HepG2 (cell line): ENCODE data around the gene OR52W1. TPM values are rescaled to one million over a fixed set of nuclear protein-coding genes. Genes with fewer than 3 reads are reported as not detected.

Source experiments
- MIER2 ChIP-seq: IDR thresholded peaks from 2 replicates; pipeline ENCODE4 v1.6.1; 2016; ENCODE audit warnings: missing biosample characterization, missing genetic modification reagents
- MIXL1 ChIP-seq: IDR thresholded peaks from 2 replicates; pipeline ENCODE4 v1.6.1; 2016
- PPARG ChIP-seq: conservative IDR thresholded peaks from 2 replicates; pipeline ENCODE4 v1.6.1; 2016; ENCODE audit warnings: missing biosample characterization, missing genetic modification reagents
- TCF7 ChIP-seq: sonication (generic); IDR thresholded peaks from 2 replicates; pipeline ENCODE4 v1.6.1; 2016; ENCODE audit warnings: antibody characterized with exemption, low read depth
- ZC3H13 ChIP-seq: sonication (generic); formaldehyde crosslinking; IDR thresholded peaks from 2 replicates; pipeline ENCODE4 v1.8.1; 2023; ENCODE audit warnings: mild to moderate bottlenecking, missing genetic modification reagents, moderate library complexity
- ZFP41 ChIP-seq: sonication (generic); formaldehyde crosslinking; IDR thresholded peaks from 2 replicates; pipeline ENCODE4 v1.4.0; 2020; ENCODE audit warnings: mild to moderate bottlenecking, missing genetic modification reagents, borderline replicate concordance
- ZNF816 ChIP-seq: sonication (generic); formaldehyde crosslinking; IDR thresholded peaks from 2 replicates; pipeline ENCODE4 v1.8.0; 2022; ENCODE audit warnings: missing genetic modification reagents, mild to moderate bottlenecking, borderline replicate concordance
- ZNF883 ChIP-seq: sonication (generic); formaldehyde crosslinking; IDR thresholded peaks from 2 replicates; pipeline ENCODE4 v1.5.1; 2020; ENCODE audit warnings: mild to moderate bottlenecking, missing genetic modification reagents; ENCODE audit errors: not compliant biosample characterization
- polyA plus RNA-seq, 8 experiments: library from polyadenylated mRNA; depleted of rRNA in 3 of 8; stranded (reverse) in 7 of 8; unstranded in 1 of 8; fragments of >200 nt; fragmentation: Illumina TruSeq in 4 of 8; extraction: Trizol in 4 of 8; gene quantifications; 2 replicates each; pipeline versions ENCODE4 v1.2.1 to v1.2.3, GENCODE V29; 2011 to 2016; ENCODE audit warnings: low read depth in 4 of 8, missing spikeins in 1 of 8, mixed read lengths in 1 of 8; ENCODE audit not compliant: insufficient read depth in 1 of 8
- total RNA-seq, 5 experiments: library from RNA; depleted of rRNA; stranded (reverse); fragments of >200 nt; fragmentation: Illumina TruSeq; extraction: Trizol; gene quantifications; 2 replicates each; pipeline ENCODE4 v1.2.3, GENCODE V29; 2016; ENCODE audit warnings: low read depth in 1 of 5
- TF ChIP-seq, protein P1 (sequence below): IDR thresholded peaks from 2 replicates; pipeline ENCODE4 v1.6.1; 2016; ENCODE audit warnings: low read depth, missing genetic modification reagents, missing compliant biosample characterization
- TF ChIP-seq, protein P2 (sequence below): sonication (generic); formaldehyde crosslinking; conservative IDR thresholded peaks from 2 replicates; pipeline ENCODE4 v1.4.0; 2020; ENCODE audit warnings: missing genetic modification reagents
- TF ChIP-seq, protein P3 (sequence below): sonication (generic); formaldehyde crosslinking; IDR thresholded peaks from 2 replicates; pipeline ENCODE4 v1.4.0; 2020; ENCODE audit warnings: missing genetic modification reagents
- TF ChIP-seq, protein P4 (sequence below): IDR thresholded peaks from 2 replicates; pipeline ENCODE4 v1.6.1; 2016; ENCODE audit warnings: missing biosample characterization, missing genetic modification reagents, low read depth
- TF ChIP-seq, protein P5 (sequence below): sonication (generic); formaldehyde crosslinking; IDR thresholded peaks from 2 replicates; pipeline ENCODE4 v1.4.0; 2020; ENCODE audit warnings: low read depth, missing genetic modification reagents

Gene OR52W1
- total and polyA plus RNA-seq, 2 of the 13 experiments (the other 11 are each of a cell fraction or from before 2014, with no cell fraction given) = not detected

DNA sequence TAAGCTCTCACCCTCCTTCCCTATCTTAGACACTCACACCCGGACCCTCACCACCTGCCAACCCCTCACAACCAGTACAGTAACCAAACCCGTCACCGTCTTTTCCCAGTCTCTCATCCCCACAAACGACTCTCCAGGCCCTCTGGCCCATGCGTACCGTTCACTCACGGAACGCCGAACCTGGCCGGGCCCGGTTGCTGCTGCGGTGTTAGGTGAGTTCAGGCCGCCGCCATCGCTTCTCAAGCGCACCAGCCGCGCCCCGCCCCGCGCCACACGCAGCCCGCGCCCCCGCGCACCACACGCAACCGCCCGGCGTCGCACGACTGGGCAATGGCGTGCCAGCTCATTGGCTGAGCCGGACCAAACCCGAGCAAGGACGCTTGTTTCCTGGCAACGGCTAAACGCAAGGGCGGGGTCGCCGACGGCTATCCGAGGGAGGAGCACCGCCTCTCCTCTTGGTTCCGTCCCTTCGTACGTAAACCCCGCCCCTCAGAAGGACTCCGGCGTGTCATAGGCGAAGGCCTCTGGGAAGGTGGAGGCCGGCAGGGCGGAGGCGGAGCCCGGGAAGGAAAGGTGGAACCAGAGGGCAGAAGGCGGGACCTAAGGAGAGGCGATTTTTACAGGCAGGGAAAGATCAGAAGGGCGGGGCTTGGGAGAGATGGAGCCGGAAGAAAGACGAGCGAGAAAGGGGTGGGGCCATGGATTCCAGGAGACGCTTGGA lies 35.5 kb downstream of the OR52W1 start, which contains the start of gene FHIP1B (continued):
- TF ChIP-seq, protein P1, sequence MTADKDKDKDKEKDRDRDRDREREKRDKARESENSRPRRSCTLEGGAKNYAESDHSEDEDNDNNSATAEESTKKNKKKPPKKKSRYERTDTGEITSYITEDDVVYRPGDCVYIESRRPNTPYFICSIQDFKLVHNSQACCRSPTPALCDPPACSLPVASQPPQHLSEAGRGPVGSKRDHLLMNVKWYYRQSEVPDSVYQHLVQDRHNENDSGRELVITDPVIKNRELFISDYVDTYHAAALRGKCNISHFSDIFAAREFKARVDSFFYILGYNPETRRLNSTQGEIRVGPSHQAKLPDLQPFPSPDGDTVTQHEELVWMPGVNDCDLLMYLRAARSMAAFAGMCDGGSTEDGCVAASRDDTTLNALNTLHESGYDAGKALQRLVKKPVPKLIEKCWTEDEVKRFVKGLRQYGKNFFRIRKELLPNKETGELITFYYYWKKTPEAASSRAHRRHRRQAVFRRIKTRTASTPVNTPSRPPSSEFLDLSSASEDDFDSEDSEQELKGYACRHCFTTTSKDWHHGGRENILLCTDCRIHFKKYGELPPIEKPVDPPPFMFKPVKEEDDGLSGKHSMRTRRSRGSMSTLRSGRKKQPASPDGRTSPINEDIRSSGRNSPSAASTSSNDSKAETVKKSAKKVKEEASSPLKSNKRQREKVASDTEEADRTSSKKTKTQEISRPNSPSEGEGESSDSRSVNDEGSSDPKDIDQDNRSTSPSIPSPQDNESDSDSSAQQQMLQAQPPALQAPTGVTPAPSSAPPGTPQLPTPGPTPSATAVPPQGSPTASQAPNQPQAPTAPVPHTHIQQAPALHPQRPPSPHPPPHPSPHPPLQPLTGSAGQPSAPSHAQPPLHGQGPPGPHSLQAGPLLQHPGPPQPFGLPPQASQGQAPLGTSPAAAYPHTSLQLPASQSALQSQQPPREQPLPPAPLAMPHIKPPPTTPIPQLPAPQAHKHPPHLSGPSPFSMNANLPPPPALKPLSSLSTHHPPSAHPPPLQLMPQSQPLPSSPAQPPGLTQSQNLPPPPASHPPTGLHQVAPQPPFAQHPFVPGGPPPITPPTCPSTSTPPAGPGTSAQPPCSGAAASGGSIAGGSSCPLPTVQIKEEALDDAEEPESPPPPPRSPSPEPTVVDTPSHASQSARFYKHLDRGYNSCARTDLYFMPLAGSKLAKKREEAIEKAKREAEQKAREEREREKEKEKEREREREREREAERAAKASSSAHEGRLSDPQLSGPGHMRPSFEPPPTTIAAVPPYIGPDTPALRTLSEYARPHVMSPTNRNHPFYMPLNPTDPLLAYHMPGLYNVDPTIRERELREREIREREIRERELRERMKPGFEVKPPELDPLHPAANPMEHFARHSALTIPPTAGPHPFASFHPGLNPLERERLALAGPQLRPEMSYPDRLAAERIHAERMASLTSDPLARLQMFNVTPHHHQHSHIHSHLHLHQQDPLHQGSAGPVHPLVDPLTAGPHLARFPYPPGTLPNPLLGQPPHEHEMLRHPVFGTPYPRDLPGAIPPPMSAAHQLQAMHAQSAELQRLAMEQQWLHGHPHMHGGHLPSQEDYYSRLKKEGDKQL (CRISPR knock-in tag) = no peak
- TF ChIP-seq ZNF816 (CRISPR knock-in tag) (no peak; the same call in 1 of the 2 replicates), TCF7 (no peak), PPARG (CRISPR knock-in tag) (no peak), ZFP41 (CRISPR knock-in tag) (no peak), ZNF883 (CRISPR knock-in tag) (no peak), ZC3H13 (no peak), MIER2 (CRISPR knock-in tag) (no peak), MIXL1 (CRISPR knock-in tag) (no peak)
- TF ChIP-seq, protein P2, sequence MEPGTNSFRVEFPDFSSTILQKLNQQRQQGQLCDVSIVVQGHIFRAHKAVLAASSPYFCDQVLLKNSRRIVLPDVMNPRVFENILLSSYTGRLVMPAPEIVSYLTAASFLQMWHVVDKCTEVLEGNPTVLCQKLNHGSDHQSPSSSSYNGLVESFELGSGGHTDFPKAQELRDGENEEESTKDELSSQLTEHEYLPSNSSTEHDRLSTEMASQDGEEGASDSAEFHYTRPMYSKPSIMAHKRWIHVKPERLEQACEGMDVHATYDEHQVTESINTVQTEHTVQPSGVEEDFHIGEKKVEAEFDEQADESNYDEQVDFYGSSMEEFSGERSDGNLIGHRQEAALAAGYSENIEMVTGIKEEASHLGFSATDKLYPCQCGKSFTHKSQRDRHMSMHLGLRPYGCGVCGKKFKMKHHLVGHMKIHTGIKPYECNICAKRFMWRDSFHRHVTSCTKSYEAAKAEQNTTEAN (CRISPR knock-in tag) = no peak
- TF ChIP-seq, protein P3, sequence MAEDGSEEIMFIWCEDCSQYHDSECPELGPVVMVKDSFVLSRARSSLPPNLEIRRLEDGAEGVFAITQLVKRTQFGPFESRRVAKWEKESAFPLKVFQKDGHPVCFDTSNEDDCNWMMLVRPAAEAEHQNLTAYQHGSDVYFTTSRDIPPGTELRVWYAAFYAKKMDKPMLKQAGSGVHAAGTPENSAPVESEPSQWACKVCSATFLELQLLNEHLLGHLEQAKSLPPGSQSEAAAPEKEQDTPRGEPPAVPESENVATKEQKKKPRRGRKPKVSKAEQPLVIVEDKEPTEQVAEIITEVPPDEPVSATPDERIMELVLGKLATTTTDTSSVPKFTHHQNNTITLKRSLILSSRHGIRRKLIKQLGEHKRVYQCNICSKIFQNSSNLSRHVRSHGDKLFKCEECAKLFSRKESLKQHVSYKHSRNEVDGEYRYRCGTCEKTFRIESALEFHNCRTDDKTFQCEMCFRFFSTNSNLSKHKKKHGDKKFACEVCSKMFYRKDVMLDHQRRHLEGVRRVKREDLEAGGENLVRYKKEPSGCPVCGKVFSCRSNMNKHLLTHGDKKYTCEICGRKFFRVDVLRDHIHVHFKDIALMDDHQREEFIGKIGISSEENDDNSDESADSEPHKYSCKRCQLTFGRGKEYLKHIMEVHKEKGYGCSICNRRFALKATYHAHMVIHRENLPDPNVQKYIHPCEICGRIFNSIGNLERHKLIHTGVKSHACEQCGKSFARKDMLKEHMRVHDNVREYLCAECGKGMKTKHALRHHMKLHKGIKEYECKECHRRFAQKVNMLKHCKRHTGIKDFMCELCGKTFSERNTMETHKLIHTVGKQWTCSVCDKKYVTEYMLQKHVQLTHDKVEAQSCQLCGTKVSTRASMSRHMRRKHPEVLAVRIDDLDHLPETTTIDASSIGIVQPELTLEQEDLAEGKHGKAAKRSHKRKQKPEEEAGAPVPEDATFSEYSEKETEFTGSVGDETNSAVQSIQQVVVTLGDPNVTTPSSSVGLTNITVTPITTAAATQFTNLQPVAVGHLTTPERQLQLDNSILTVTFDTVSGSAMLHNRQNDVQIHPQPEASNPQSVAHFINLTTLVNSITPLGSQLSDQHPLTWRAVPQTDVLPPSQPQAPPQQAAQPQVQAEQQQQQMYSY (CRISPR knock-in tag) = no peak
- TF ChIP-seq, protein P4, sequence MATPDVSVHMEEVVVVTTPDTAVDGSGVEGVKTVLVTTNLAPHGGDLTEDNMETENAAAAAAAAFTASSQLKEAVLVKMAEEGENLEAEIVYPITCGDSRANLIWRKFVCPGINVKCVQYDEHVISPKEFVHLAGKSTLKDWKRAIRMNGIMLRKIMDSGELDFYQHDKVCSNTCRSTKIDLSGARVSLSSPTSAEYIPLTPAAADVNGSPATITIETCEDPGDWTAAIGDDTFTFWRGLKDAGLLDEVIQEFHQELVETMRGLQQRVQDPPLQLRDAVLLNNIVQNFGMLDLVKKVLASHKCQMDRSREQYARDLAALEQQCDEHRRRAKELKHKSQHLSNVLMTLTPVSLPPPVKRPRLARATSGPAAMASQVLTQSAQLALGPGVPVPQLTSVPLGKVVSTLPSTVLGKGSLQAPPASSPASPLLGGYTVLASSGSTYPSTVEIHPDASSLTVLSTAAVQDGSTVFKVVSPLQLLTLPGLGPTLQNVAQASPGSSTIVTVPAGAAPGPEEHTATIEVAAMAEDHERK (CRISPR knock-in tag) = peak; percentile 98
- TF ChIP-seq, protein P5, sequence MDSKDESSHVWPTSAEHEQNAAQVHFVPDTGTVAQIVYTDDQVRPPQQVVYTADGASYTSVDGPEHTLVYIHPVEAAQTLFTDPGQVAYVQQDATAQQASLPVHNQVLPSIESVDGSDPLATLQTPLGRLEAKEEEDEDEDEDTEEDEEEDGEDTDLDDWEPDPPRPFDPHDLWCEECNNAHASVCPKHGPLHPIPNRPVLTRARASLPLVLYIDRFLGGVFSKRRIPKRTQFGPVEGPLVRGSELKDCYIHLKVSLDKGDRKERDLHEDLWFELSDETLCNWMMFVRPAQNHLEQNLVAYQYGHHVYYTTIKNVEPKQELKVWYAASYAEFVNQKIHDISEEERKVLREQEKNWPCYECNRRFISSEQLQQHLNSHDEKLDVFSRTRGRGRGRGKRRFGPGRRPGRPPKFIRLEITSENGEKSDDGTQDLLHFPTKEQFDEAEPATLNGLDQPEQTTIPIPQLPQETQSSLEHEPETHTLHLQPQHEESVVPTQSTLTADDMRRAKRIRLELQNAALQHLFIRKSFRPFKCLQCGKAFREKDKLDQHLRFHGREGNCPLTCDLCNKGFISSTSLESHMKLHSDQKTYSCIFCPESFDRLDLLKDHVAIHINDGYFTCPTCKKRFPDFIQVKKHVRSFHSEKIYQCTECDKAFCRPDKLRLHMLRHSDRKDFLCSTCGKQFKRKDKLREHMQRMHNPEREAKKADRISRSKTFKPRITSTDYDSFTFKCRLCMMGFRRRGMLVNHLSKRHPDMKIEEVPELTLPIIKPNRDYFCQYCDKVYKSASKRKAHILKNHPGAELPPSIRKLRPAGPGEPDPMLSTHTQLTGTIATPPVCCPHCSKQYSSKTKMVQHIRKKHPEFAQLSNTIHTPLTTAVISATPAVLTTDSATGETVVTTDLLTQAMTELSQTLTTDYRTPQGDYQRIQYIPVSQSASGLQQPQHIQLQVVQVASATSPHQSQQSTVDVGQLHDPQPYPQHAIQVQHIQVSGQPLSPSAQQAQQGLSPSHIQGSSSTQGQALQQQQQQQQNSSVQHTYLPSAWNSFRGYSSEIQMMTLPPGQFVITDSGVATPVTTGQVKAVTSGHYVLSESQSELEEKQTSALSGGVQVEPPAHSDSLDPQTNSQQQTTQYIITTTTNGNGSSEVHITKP (CRISPR knock-in tag) = no peak
